Nephron progenitor cell (in vitro differentiated cells): ENCODE data around the gene ZNF280D.

ENCODE experiments used
- DNase-seq: peaks from one replicate; pipeline ENCODE4 v3.0.0; 2021
- H3K27ac Mint-ChIP-seq: 2 replicates; pipeline ENCODE4 v1.8.0; 2021; ENCODE audit warnings: mild to moderate bottlenecking, moderate library complexity, mixed read lengths
- H3K27me3 Mint-ChIP-seq: 2 replicates; pipeline ENCODE4 v1.8.0; 2021; ENCODE audit warnings: mild to moderate bottlenecking, low read depth, mixed read lengths; ENCODE audit not compliant: poor library complexity
- H3K36me3 Mint-ChIP-seq: 2 replicates; pipeline ENCODE4 v1.8.0; 2021; ENCODE audit warnings: low read depth, mixed read lengths
- H3K4me1 Mint-ChIP-seq: 2 replicates; pipeline ENCODE4 v1.8.0; 2021; ENCODE audit warnings: mixed read lengths
- H3K4me3 Mint-ChIP-seq: 2 replicates; pipeline ENCODE4 v1.8.0; 2021; ENCODE audit warnings: mild to moderate bottlenecking, moderate library complexity, mixed read lengths
- H3K9me3 Mint-ChIP-seq: 2 replicates; pipeline ENCODE4 v1.8.0; 2021; ENCODE audit warnings: mild to moderate bottlenecking, moderate library complexity, mixed read lengths
- CTCF ChIP-seq: fragments of 200-600 bp; sonication (generic); IDR thresholded peaks from 2 replicates; pipeline ENCODE4 v1.5.0; 2021; ENCODE audit warnings: antibody characterized with exemption

ZNF280D gene

GRCh38 chr15:56690733-56691132 is 42.6 kb downstream of the ZNF280D start:
- no peak for TF ChIP-seq CTCF
- H3K36me3 Mint-ChIP-seq: no peaks in the 10 kb centered on the region
- H3K4me3 Mint-ChIP-seq: no peak overlapping the region
- no peaks in the 10 kb centered on the region for H3K4me1 Mint-ChIP-seq
- H3K27me3 Mint-ChIP-seq: no peaks in the 10 kb centered on the region
- DNase-seq: no peak
- H3K9me3 Mint-ChIP-seq: no peaks in the 10 kb centered on the region
- no peak overlapping the region for H3K27ac Mint-ChIP-seq

- no peaks in the 10 kb centered on the region for H3K36me3 Mint-ChIP-seq
- no peak overlapping the region for H3K4me3 Mint-ChIP-seq
- no peaks in the 10 kb centered on the region for H3K27me3 Mint-ChIP-seq
- H3K9me3 Mint-ChIP-seq: no peaks in the 10 kb centered on the region
- H3K27ac Mint-ChIP-seq: no peak overlapping the region
- no peak for TF ChIP-seq CTCF
- no peak for DNase-seq
- H3K4me1 Mint-ChIP-seq: no peaks in the 10 kb centered on the region
These were observed 49.4 kb downstream of the ZNF280D start for GRCh38 chr15:56683908-56684307.

- Mint-ChIP-seq H3K27ac (no peak overlapping the region), H3K4me3 (no peak overlapping the region), H3K27me3 (no peaks in the 10 kb centered on the region), H3K4me1 (no peaks in the 10 kb centered on the region), H3K9me3 (no peaks in the 10 kb centered on the region), H3K36me3 (no peaks in the 10 kb centered on the region)
- no peak for DNase-seq
- no peak for TF ChIP-seq CTCF
These were observed 52.2 kb downstream of the ZNF280D start for GRCh38 chr15:56681113-56681512.

GRCh38 chr15:56679225-56679624 is 54.1 kb downstream of the ZNF280D start:
- Mint-ChIP-seq H3K27ac (no peak overlapping the region), H3K27me3 (no peaks in the 10 kb centered on the region), H3K9me3 (no peaks in the 10 kb centered on the region), H3K4me3 (no peak overlapping the region), H3K36me3 (no peaks in the 10 kb centered on the region), H3K4me1 (no peaks in the 10 kb centered on the region)
- TF ChIP-seq CTCF: no peak
- no peak for DNase-seq

GRCh38 chr15:56678571-56678970 is 54.7 kb downstream of the ZNF280D start:
- Mint-ChIP-seq H3K4me3 (no peak overlapping the region), H3K27ac (no peak overlapping the region), H3K4me1 (no peaks in the 10 kb centered on the region), H3K9me3 (no peaks in the 10 kb centered on the region), H3K27me3 (no peaks in the 10 kb centered on the region), H3K36me3 (no peaks in the 10 kb centered on the region)
- TF ChIP-seq CTCF: no peak
- DNase-seq: no peak

GRCh38 chr15:56677271-56677670 is 56.0 kb downstream of the ZNF280D start:
- no peak for TF ChIP-seq CTCF
- H3K9me3 Mint-ChIP-seq: no peaks in the 10 kb centered on the region

More at GRCh38 chr15:56677271-56677670, 56.0 kb downstream of the ZNF280D start:
- Mint-ChIP-seq H3K4me1 (no peaks in the 10 kb centered on the region), H3K27me3 (no peaks in the 10 kb centered on the region), H3K36me3 (no peaks in the 10 kb centered on the region), H3K4me3 (no peak overlapping the region), H3K27ac (peak overlapping the region; percentile 4)
- DNase-seq: no peak
